Natural killer cell (primary cell): Measurements from ENCODE around the gene FAXDC2. TPM values are rescaled to one million over a fixed set of nuclear protein-coding genes. Genes with fewer than 3 reads are reported as not detected.

Experiments
- ATAC-seq, 3 donors: fragments of 150-1000 bp in 2 of 3; fragments of 200-7000 bp in 1 of 3; cut with Tn5 transposase; 1 replicate in 1 of 3; 2 replicates in 2 of 3; pipeline ENCODE4 v1.10.0; 2021; ENCODE audit warnings: mild to moderate bottlenecking in 2 of 3, moderate library complexity in 2 of 3
- DNase-seq, 2 donors: peaks; one replicate each; pipeline versions ENCODE4 v3.0.0 to v3.0.0-alpha.2; 2013 to 2021; ENCODE audit warnings: mixed read lengths in 1 of 2
- H3K27ac ChIP-seq: one replicate; pipeline ENCODE4 v1.5.1; 2013; ENCODE audit warnings: mild to moderate bottlenecking, low read length
- H3K27me3 ChIP-seq: one replicate; pipeline ENCODE4 v1.6.1; 2013; ENCODE audit warnings: low read length; ENCODE audit not compliant: control insufficient read depth, insufficient read depth
- H3K36me3 ChIP-seq: one replicate; pipeline ENCODE4 v1.6.1; 2013; ENCODE audit warnings: low read length; ENCODE audit not compliant: control insufficient read depth, insufficient read depth
- H3K4me1 ChIP-seq: one replicate; pipeline ENCODE4 v1.6.1; 2013; ENCODE audit warnings: low read length; ENCODE audit not compliant: control insufficient read depth, insufficient read depth
- H3K4me3 ChIP-seq: one replicate; pipeline ENCODE4 v1.5.1; 2013; ENCODE audit warnings: low read length
- H3K9me3 ChIP-seq: one replicate; pipeline ENCODE4 v1.6.1; 2013; ENCODE audit warnings: low read length; ENCODE audit not compliant: control insufficient read depth, insufficient read depth
- H3K27ac Mint-ChIP-seq, 2 donors: one replicate each; pipeline ENCODE4 v1.8.0; 2022; ENCODE audit warnings: mild to moderate bottlenecking in 2 of 2, mixed read lengths in 2 of 2, moderate library complexity in 1 of 2
- H3K27me3 Mint-ChIP-seq, 2 donors: one replicate each; pipeline ENCODE4 v1.8.0; 2022; ENCODE audit warnings: low read depth in 2 of 2, mixed read lengths in 2 of 2
- H3K36me3 Mint-ChIP-seq: one replicate; pipeline ENCODE4 v1.8.0; 2022; ENCODE audit warnings: mixed read lengths
- H3K4me1 Mint-ChIP-seq, 2 donors: one replicate each; pipeline ENCODE4 v1.8.0; 2022; ENCODE audit warnings: mixed read lengths in 2 of 2
- H3K4me3 Mint-ChIP-seq: one replicate; pipeline ENCODE4 v1.8.0; 2022; ENCODE audit warnings: mild to moderate bottlenecking, moderate library complexity, mixed read lengths
- H3K9me3 Mint-ChIP-seq, 2 donors: one replicate each; pipeline ENCODE4 v1.8.0; 2022; ENCODE audit warnings: mixed read lengths in 2 of 2
- WGBS: methylation state at CpG from one replicate; pipeline ENCODE4 v1.1.7; 2013; ENCODE audit warnings: missing lambda C conversion rate; ENCODE audit not compliant: insufficient coverage; 5-methylcytosine and 5-hydroxymethylcytosine counted together
- intact Hi-C: fragments of 100-400 bp; cut with micrococcal nuclease; formaldehyde crosslinking; loops from one replicate; pipeline ENCODE4 v1.14.2; 2022
- total RNA-seq, 4 donors: library from RNA; stranded (reverse); fragments of 120-200 nt in 1 of 4; gene quantifications; one replicate each; pipeline versions ENCODE4 v1.2.3 to v1.2.4, GENCODE V29; 2013 to 2022
- TF ChIP-seq, protein P1 (sequence below): fragments of 200-600 bp; IDR thresholded peaks from one replicate; pipeline ENCODE4 v1.8.0; 2022; ENCODE audit warnings: antibody characterized with exemption

FAXDC2 gene
- total RNA-seq, 3 donors from 2014 or later (not counting 1 experiment from before 2014, with no cell fraction given): 0.48 to 2.9 (median 1.4) TPM

GRCh38 chr5:154858297-154858971 lies 8.0 kb upstream of the FAXDC2 start, which contains the start of gene CNOT8:
Gene CNOT8, plus strand, starts transcription at chr5:154858627. Its CDS starts 4,652 bp downstream, at chr5:154863279.
- no peaks in the 10 kb centered on the region for H3K36me3 Mint-ChIP-seq
- ATAC-seq: peak; percentile 80 to 94 (median 82)
- H3K4me3 Mint-ChIP-seq: peak within 1 kb of the TSS; percentile 94
- no peaks in the 10 kb centered on the region for H3K27me3 Mint-ChIP-seq
- H3K4me1 ChIP-seq: peaks cover 26% of the 10 kb centered on the region
- H3K9me3 ChIP-seq: no peaks in the 10 kb centered on the region
- no peaks in the 10 kb centered on the region for H3K27me3 ChIP-seq
- peak within 1 kb of the TSS; percentile 98 for H3K27ac ChIP-seq
- no peaks in the 10 kb centered on the region for H3K36me3 ChIP-seq
- intact Hi-C loops: loop anchor here (1.0 to 5.0 kb wide), 4 partner anchors 82 to 666 kb away; partner anchors contain the start of genes GALNT10, LARP1, MRPL22 and SAP30L
- H3K4me1 Mint-ChIP-seq: peaks cover 62 to 64% of the 10 kb centered on the region in 2 donors
- H3K9me3 Mint-ChIP-seq: no peaks in the 10 kb centered on the region
- WGBS: under 1% methylated on average over 65 of the region's 65 CpGs
- peak within 1 kb of the TSS; percentile 80 for H3K4me3 ChIP-seq
- DNase-seq: peak; percentile 97 to 98
- H3K27ac Mint-ChIP-seq: peak within 1 kb of the TSS; percentile 96 to 98
- TF ChIP-seq, protein P1, sequence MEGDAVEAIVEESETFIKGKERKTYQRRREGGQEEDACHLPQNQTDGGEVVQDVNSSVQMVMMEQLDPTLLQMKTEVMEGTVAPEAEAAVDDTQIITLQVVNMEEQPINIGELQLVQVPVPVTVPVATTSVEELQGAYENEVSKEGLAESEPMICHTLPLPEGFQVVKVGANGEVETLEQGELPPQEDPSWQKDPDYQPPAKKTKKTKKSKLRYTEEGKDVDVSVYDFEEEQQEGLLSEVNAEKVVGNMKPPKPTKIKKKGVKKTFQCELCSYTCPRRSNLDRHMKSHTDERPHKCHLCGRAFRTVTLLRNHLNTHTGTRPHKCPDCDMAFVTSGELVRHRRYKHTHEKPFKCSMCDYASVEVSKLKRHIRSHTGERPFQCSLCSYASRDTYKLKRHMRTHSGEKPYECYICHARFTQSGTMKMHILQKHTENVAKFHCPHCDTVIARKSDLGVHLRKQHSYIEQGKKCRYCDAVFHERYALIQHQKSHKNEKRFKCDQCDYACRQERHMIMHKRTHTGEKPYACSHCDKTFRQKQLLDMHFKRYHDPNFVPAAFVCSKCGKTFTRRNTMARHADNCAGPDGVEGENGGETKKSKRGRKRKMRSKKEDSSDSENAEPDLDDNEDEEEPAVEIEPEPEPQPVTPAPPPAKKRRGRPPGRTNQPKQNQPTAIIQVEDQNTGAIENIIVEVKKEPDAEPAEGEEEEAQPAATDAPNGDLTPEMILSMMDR: no peak

- ATAC-seq: peak; percentile 53 to 75 (median 59)
- H3K4me3 ChIP-seq: peak overlapping the region; percentile 80
- no peaks in the 10 kb centered on the region for H3K9me3 Mint-ChIP-seq
Measured at GRCh38 chr5:154857530-154858296, 7.3 kb upstream of the FAXDC2 start.

DNA sequence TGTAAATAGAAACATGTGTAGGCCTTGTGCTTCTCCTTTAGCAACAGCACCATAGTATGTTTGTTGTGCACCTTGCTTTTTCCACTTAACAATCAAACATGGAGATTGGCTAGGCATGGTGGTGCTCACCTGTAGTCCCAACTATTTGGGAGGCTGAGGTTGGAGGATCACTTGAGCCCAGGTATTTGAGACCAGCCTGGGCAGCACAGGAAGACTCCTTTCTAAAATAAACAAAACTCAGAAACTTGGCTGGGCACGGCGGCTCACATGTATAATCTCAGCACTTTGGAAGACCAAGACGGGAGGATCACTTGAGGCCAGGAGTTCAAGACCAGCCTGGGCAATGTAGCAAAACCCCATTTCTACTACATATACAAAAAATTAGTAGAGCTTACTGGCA lies 948 bp upstream of the FAXDC2 start:
- DNase-seq (no peak), ATAC-seq (no peak)
- Mint-ChIP-seq H3K36me3 (no peaks in the 10 kb centered on the region), H3K4me1 (no peaks in the 10 kb centered on the region), H3K27ac (no peak overlapping the region), H3K9me3 (no peaks in the 10 kb centered on the region), H3K27me3 (no peaks in the 10 kb centered on the region), H3K4me3 (no peak overlapping the region)
- intact Hi-C loops: no loop called here
- H3K27ac ChIP-seq: no peak overlapping the region
- TF ChIP-seq, protein P1: no peak
- no peaks in the 10 kb centered on the region for H3K4me1 ChIP-seq
- H3K36me3 ChIP-seq: no peaks in the 10 kb centered on the region
- no peak overlapping the region for H3K4me3 ChIP-seq
- no peaks in the 10 kb centered on the region for H3K27me3 ChIP-seq
- no peaks in the 10 kb centered on the region for H3K9me3 ChIP-seq
- WGBS: 97% methylated on average over 3 of the region's 3 CpGs

More at GRCh38 chr5:154857530-154858296, 7.3 kb upstream of the FAXDC2 start:
- TF ChIP-seq, protein P1: no peak
- H3K4me3 Mint-ChIP-seq: peak overlapping the region; percentile 94
- Histone ChIP-seq H3K27me3 (no peaks in the 10 kb centered on the region), H3K27ac (peak overlapping the region; percentile 98), H3K4me1 (peaks cover 22% of the 10 kb centered on the region), H3K36me3 (no peaks in the 10 kb centered on the region), H3K9me3 (no peaks in the 10 kb centered on the region)
- under 1% methylated on average over 58 of the region's 59 CpGs for WGBS
- intact Hi-C loops: loop anchor here (1.0 to 5.0 kb wide), 4 partner anchors 83 to 665 kb away; partner anchors contain the start of genes GALNT10, LARP1, MRPL22 and SAP30L
- DNase-seq: peak; percentile 78 to 94
- no peaks in the 10 kb centered on the region for H3K27me3 Mint-ChIP-seq
- H3K36me3 Mint-ChIP-seq: no peaks in the 10 kb centered on the region
- H3K27ac Mint-ChIP-seq: peak overlapping the region; percentile 96 to 98
- peaks cover 55 to 57% of the 10 kb centered on the region in 2 donors for H3K4me1 Mint-ChIP-seq
